ENCODE data around the gene TMOD4.
A peak's percentile ranks its signal among the peaks of the same experiment; 100 is the strongest.
"Not testable (repeated sequence)": the region's sequence is repeated elsewhere in the genome, so short reads cannot be mapped to it uniquely, and the experiment has no call there.

Gene TMOD4

DNA sequence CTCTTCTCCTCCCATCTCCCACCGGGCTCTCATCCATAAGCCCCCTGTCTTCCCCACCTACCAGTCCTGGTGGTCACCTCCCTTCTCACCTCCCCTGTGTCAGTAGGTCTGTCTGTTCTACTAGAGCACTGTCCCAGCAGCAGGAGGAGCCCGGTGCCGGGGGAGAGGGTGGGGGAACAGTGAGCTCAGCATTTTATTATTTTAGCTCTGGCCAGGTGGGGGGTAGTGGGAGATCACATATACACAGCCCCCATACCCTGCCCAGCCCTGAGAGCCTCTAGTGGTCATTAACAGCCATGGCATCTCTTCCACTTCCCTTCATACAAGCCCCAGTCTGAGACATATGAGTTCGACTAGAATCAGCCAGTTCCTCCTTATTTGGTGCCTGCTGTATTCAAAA lies at the start of gene TMOD4:
TSS of gene TMOD4 (minus strand) at position 119 of the 400 bp plus-strand sequence. CDS start 1,106 bp downstream, outside the sequence.
- DNase-seq (ENCODE audit: low read depth in 1 of 2, low spot score in 1 of 2), result no peak

DNA sequence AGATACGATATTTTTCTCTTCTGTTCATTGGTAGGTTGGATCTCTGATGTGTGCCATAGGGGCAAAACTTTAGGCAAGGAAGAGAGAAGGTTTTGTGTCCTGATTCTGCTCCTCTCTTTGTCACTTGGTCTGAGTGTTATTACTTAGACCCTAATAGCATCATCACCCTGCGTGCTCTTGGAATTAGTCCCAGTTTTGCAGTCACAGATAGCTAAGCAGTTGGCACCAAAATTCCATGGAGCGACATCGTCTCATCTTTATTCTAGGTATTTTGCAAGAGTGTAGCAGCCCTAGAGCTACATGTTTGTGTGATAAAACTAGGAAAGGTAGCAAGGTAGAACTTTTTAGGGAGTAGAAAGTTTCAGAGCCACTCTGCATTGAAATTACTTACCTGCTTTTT lies 46.3 kb upstream of the TMOD4 start:
- DNase-seq (ENCODE audit: low read depth in 1 of 2, low spot score in 1 of 2), result no peak

DNA sequence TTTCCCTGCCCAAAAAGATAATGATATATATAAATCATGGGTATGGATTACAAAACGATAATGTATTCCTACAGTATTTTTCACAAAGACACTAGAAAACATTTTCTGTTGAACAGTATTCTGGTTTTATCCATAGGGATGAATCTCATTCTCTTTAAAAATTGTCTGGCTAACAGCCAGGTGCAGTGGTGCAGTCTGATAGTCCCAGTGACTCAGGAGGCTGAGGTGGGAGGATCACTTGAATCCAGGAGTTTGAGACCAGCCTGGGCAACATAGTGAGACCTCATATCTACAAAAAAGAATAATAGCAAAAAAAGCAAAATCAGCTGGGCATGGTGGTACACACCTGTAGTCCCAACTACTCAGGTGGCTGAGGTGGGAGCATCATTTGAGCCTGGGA lies 45.8 kb upstream of the TMOD4 start:
- DNase-seq (ENCODE audit: low read depth in 1 of 2, low spot score in 1 of 2), result no peak

DNA sequence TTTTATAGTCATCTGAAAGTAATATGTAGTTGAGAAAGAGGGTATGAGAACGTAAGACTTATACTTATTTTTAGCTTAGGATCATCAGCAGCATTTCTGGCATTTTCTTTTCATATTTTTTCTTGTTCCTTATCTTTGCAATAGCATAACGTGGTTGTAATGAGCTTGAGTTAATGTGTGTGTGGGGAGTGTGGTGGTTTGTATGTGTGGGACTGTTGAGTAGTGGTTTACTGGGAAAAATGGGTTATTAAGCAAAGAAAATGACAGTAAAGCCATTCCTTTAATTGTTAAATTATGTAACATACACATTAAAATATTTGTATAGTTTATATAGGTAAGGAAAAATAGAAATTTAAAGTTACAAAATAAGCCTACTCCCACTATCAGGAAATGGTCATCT lies 37.8 kb upstream of the TMOD4 start:
- DNase-seq (ENCODE audit: low read depth in 1 of 2, low spot score in 1 of 2), result no peak

DNA sequence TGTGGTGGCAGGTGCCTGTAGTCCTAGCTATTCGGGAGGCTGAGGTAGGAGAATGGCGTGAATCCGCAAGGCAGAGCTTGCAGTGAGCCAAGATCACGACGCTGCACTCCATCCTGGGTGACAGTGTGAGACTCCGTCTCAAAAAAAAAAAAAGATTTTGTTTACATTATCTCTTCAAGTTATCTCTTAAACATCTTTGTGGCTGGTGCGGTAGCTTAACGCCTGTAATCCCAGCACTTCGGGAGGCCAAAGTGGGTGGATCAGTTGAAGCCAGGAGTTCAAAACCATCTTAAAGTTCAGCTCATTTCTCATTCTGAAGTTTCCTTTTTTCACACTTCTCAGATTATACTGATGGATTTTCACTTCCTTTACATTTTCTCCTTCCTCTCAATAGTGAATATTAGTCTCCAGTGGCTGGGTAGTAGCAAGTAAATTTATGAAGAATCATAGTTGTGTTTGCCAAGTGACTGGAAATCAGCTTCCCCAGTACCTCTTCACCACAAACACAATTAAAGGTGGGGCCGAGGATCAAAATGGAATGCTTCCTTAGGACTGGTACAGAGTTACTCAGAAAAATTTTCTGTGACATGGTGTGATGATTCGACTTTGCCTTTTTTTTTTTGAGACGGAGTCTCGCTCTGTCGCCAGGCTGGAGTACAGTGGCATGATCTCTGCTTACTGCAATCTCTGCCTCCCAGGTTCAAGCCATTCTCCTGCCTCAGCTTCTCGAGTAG lies 36.4 kb upstream of the TMOD4 start:
- DNase-seq (ENCODE audit: low read depth in 1 of 2, low spot score in 1 of 2), result no peak

DNA sequence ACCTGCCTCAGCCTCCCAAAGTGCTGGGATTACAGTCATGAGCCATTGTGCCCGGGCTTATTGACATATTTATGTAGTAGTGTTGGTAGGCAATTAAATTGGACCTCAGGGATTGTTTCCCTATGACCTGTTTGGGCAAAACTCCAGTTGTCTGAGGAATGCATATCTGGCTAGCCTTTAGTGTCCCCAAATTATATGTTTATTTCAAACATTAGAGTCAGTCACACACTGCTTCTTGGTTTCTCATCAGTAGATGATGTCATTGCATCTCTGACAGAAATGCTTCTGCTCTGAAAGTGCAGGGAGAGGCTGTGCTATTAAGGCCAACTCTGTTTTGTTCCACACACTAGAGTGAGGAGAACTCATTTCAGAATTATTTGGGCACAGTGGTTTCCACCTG lies 35.0 kb upstream of the TMOD4 start:
- DNase-seq (ENCODE audit: low read depth in 1 of 2, low spot score in 1 of 2), result no peak

DNA sequence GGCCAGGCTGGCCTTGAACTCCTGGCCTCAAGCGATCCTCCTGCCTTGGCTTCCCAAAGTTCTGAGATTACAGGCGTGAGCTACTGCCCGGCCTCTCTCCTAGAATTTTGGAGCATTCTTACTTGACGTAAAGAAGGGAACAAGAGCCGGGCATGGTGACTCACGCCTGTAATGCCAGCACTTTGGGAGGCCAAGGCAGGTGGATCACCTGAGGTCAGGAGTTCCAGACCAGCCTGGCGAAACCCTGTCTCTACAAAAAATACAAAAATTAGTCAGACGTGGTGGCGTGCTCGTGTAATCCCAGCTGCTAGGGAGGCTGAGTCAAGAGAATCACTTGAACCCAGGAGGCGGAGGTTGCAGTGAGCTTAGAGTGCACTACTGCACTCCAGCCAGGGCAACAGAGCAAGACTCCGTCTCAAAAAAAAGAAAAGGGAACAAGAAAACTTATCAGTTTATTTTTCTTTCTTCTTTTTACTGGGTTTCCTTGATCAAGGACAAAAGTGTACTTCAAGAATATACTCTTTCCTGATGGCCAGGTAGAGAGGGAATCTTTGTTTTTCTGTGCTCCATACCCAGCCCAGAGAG lies 29.7 kb upstream of the TMOD4 start:
- DNase-seq (ENCODE audit: low read depth in 1 of 2, low spot score in 1 of 2), result not testable (repeated sequence)

DNA sequence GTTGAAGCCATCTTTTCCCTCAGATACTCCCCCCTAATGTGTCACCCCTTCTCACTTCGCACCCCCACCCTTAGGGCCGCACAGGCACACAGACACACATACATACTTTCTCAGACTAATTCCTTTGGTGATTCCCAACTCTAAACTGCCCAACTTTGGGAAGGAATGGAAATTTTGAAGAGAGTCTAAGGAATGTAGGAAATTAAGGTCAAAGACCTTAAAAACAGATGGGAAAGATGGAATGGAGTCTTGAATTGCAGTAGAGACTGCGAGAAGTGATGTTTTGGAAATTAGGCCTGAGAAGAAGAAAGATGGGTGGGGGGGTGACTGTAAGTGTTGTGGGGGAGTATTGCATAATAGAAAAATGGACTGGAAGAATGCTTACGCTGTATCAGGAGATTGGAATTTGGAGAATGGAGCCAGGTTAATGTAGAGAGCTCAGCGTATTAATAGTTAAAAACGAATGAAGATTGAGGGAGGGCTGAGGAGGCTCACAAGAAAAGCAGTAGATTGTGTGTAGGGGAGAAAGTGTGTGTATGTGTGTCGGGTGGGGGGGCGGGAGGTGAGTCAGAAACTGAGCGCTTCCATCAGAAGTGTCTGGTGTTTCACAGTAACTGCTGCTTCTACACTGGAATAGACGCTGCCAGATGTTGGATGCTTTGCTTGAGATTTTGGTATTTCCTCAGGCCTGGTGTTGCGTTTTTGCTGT lies 24.2 kb upstream of the TMOD4 start:
- DNase-seq (ENCODE audit: low read depth in 1 of 2, low spot score in 1 of 2), result no peak

DNA sequence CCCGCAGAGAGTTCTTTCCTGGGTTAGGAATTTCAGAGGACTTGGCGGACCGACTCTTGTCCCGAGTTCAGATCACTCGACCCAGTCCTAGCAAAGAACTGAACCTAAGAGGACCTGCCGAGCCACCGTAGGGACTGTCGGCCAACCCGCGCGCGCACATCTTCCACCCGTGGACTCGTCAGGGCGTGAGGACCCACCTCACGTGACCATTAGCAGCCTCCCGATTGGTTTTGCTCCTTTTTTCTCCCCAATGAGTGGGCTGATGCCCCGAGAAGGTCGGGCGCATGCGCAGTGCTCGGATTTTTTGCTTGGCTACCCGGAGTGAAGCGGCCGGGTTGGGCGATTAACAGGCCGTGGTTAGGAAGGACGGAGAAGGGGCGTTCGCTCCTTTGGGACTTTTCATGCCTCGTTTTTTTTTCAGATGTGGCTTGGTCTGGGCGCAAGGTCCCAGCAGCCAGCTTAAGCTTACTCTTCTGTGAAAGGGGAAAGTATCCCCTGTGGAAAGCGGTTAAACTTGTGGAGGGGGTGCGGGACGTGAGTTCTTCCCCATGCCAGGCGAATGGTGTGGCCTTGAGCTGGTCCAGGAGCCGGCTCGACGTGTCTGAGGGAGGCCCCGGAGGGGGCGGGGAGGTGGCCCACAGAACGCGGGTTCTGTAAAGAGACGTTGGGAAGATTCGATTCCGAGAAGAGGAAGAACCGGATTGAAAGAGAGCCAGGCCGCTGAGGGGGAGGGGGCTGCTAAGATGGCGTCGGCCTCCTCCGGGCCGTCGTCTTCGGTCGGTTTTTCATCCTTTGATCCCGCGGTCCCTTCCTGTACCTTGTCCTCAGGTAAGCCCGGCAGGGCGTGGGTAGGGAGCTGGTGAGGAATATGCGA lies 22.7 kb upstream of the TMOD4 start, which contains the start of gene PIP5K1A:
TSS of gene PIP5K1A (plus strand) at position 299 of the 874 bp plus-strand sequence. CDS start at position 744, 445 bp downstream.
- DNase-seq (ENCODE audit: low read depth in 1 of 2, low spot score in 1 of 2), result peak; percentile 98 to 99

DNA sequence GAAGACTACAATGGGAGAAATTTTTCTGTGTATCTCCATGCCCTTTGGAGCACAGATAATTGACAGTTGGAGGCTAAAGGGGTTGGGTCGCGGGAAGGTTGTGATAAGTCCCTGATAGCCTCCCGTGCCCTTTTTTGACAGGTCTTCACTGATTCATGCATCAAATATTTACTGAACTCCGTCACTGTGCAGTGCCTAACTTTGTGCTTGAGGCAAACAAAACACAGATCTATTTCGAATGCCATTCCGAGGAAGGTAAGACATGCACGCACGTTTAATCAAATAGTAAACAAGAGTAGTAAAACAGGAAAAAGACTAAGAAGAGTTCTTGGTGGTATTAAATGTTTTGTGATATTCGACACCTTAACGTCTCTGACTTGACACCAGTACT lies 22.1 kb upstream of the TMOD4 start:
- no peak for DNase-seq (ENCODE audit: low read depth in 1 of 2, low spot score in 1 of 2)

DNA sequence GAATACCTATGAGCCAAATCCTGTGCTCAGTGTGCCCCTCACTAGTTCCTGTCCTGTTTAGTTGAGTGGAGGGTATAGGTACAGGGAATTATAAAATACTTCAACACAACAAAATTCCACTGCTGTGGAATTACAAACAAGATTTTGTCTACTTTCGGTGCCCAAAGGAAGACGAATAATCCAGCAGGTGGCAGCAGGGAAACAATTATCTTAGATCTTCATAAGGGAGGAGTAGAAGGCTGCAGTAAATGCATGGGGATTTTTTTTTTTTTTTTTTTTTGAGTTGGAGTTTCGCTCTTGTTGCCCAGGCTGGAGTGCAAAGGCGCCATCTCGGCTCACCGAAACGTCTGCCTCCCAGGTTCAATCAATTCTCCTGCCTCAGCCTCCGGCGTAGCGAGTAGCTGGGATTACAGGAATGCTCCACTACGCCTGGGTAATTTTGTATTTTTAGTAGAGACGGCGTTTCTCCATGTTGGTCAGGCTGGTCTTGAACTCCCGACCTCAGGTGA lies 20.6 kb upstream of the TMOD4 start:
- peak in 1 of 2 donors; percentile 11 for DNase-seq (ENCODE audit: low read depth in 1 of 2, low spot score in 1 of 2)

DNA sequence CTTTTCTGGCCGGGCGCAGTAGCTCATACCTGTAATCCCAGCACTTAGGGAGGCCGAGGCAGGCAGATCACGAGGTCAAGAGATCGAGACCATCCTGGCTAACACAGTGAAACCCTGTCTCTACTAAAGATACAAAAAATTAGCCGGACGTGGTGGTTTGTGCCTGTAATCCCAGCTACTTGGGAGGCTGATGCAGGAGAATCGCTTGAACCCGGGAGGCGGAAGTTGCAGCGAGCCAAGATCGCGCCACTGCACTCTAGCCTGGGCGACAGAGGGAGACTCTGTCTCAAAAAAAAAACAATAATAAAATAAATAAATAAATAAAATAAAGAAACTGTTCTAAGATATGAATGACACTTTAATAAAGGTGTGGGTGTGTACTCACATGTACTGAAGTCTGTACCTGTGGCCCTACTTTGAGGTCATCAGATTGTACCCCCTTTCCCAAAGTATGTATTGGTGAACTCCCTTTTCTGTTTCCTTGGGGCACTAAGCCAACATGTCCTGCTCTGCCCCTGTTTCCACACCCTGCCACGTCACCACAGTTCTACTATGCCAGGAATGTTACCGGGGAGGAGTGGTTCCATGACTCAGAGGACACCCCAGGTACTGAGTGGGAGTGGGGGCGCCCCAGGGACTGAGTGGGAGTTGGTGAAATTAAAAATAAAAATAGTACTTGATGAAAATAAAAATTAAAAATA lies 19.3 kb upstream of the TMOD4 start:
- not testable (repeated sequence) for DNase-seq (ENCODE audit: low read depth in 1 of 2, low spot score in 1 of 2)

DNA sequence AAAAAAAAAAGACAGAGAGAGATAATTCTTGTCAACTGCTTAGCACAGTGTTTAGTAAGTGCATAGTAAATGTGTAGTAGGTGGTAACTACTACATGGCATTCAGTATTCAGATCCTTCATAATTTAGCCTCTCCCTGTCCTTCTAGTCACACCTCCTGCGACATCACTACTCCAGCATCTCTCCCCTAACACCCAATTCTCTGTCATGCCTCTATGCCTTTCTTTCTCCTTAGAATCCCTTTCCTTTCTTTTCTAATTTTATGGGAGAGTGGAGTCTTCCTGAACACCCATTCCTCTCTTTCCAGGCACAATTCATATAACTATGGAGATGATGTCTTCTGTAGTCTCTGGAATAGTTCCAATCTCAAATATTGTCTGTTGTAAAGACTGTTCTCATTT lies 18.1 kb upstream of the TMOD4 start:
- DNase-seq (ENCODE audit: low read depth in 1 of 2, low spot score in 1 of 2), result no peak

DNA sequence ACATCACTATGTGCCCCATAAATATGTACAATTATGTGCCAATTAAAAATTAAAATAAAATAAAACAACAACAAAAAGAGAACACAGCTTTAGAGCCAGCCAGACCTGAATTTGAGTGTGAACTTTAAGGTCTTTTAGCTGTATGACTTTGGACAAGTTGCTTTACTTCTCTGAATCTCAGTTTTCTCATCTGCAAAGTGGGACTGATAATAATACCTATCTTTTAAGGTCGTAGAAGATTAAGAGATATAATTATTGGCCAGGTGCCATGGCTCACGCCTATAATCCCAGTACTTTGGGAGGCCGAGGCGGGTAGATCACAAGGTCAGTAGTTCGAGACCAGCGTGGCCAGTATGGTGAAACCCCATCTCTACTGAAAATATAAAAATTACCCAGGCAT lies 17.5 kb upstream of the TMOD4 start:
- no peak for DNase-seq (ENCODE audit: low read depth in 1 of 2, low spot score in 1 of 2)

DNA sequence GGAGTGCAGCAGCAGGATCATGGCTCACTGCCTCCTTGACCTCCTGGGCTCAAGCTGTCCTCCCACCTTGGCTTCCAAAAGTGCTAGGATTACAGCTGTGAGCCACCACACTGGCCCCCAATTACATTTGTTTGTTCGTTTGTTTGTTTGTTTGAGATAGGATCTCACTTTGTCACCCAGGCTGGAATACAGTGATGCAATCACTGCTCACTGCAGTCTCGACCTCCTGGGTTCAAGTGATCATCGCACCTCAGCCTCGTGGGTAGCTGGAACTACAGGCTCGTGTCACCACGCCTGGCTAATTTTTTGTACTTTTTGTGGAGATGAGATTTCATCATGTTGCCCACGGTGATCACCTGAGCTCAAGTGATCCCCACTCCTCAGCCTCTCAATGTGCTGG lies 16.3 kb upstream of the TMOD4 start:
- DNase-seq (ENCODE audit: low read depth in 1 of 2, low spot score in 1 of 2), result no peak

DNA sequence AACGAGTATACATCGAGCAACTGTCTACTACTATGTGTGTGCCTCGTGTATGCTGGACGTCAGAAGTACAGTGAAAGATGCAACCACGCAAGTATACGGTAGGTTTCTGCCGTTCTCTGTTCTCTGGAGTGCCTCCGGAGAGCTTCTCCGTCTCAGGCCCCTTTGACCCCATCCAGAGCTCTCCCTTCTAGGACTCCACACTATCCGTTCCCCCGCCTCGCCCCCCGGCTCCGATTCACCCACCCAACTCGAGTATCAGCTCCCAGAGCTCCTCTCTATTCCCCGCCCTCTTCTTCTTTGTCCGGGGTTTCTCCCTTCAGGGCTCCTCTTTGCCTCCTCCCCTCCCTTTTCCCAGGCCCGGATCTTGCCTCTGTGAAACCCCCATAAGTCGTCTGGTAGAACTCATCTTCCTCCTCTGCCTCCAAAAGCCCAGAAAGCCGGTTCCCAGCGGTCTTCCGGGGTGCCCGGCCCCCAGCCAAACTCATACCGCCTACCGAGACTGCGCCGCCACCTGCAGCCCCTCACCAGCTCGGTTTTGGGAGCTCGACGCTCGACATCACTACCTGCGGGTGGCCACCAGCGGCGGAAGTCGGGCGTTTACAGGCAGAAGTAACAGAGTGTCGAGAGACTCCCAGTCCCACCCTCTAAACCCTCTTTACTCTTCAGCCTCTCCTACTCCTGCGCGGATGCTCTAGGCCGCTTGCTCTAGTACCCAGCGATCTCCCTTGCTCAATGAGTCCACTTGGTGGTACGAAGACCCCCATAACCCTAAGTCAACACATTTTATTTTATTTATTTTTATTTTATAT lies 14.1 kb upstream of the TMOD4 start, which contains the start of gene VPS72:
TSS of gene VPS72 (minus strand) at position 561 of the 809 bp plus-strand sequence. CDS start at position 485, 76 bp downstream.
- DNase-seq (ENCODE audit: low read depth in 1 of 2, low spot score in 1 of 2), result peak; percentile 65 to 80

DNA sequence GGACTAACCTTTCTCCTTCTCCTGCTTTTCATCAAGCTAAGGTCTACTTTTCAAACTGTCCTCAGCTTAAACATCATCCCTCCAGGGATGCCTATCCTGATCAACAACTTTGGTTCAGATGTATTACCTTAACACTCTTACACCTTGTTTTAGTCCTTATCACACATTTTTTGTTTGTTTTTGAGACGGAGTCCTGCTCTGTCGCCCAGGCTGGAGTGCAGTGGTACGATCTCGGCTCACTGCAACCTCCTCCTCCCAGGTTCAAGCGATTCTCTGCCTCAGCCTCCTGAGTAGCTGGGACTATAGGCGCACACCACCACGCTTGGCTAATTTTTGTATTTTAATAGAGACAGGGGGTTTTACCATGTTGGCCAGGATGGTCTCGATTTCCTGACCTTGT lies 12.9 kb upstream of the TMOD4 start:
- not testable (repeated sequence) for DNase-seq (ENCODE audit: low read depth in 1 of 2, low spot score in 1 of 2)

DNA sequence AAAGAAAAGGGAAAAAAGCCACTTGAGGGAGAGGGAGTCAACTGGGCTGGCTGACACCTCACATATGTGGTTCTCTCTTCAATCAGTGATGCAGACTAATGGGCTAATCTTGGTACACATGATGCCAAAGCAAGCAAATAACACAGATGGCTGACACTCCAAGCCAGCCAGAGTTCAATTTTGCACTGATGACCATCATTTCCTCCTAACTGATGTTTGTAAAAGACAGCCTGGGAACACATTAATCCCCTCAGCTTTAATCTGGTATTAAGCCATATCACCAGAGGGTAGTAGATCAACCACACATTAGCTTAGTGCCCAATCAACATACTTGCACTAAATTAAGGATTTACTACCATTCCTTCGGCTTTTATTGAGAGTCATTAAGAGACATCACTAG lies 11.4 kb upstream of the TMOD4 start:
- DNase-seq (ENCODE audit: low read depth in 1 of 2, low spot score in 1 of 2), result no peak

DNA sequence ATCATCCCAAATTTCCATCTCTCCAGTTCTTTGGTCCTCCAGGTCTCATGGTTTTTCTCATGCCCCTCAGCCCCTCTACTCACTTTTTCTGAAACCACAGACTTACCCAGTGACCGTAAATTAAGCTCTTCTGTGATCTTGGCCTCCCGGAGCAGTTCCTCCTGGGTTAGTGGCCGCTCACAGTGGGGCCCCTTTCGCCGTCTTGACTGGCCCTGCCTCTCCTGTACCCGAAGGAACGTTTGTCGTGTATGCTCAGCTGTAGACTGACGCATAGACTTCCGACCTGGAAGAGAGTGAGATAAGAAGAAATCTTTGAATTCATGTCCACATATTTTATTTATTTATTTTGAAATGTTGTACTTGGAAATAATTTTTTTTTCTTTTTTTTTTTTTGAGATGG lies 8.4 kb upstream of the TMOD4 start:
- DNase-seq (ENCODE audit: low read depth in 1 of 2, low spot score in 1 of 2), result no peak
